ENCODE data around the gene SPACA4. TPM values are rescaled to one million over a fixed set of nuclear protein-coding genes. Genes with fewer than 3 reads are reported as not detected.

SPACA4 gene
- total RNA-seq, 2 donors from 2014 or later = not detected

- no peak for ATAC-seq
- TF ChIP-seq POLR2A (IDR thresholded peaks at IDR 0.05) (no peak), CTCF (IDR thresholded peaks at IDR 0.05) (no peak)
- intact Hi-C loops (cut with DNase I) = no loop called here
- DNase-seq = no peak
- H3K9me3 ChIP-seq = no peaks in the 10 kb centered on the region
- no peaks in the 10 kb centered on the region for H3K27me3 ChIP-seq
- WGBS, 2 donors = 57 to 72% methylated on average over 8 to 12 of the region's 12 CpGs
- H3K4me1 ChIP-seq = peaks cover 37% of the 10 kb centered on the region
- no peak overlapping the region for H3K4me3 ChIP-seq
- peak overlapping the region in 1 of 4 donors; percentile 94 for H3K27ac ChIP-seq
- H3K36me3 ChIP-seq (replicated peaks in 1 of 2; ENCODE audit: insufficient read depth in 1 of 2, low read depth in 2 of 2) = peaks cover 12 to 16% of the 10 kb centered on the region in 2 donors
Measured at GRCh38 chr19:48616491-48617056, 10.0 kb downstream of the SPACA4 start.

GRCh38 chr19:48617146-48617937 is 10.8 kb downstream of the SPACA4 start:
- Histone ChIP-seq H3K27ac (peak overlapping the region in 2 of 4 donors; percentile 5 to 94), H3K4me3 (no peak overlapping the region)
- no peak for ATAC-seq

GRCh38 chr19:48618278-48618915 is 11.9 kb downstream of the SPACA4 start:
- ATAC-seq = no peak
- DNase-seq = no peak
- intact Hi-C loops (cut with DNase I) = no loop called here
- peaks cover 45% of the 10 kb centered on the region for H3K4me1 ChIP-seq
- H3K36me3 ChIP-seq (replicated peaks in 1 of 2; ENCODE audit: insufficient read depth in 1 of 2, low read depth in 2 of 2) = peaks cover 12 to 16% of the 10 kb centered on the region in 2 donors
- H3K27me3 ChIP-seq = no peaks in the 10 kb centered on the region
- H3K27ac ChIP-seq = peak overlapping the region; percentile 86 to 94 (median 88)
- 1% methylated on average over 18 of the region's 18 CpGs for WGBS, 2 donors
- peak overlapping the region; percentile 71 to 81 for H3K4me3 ChIP-seq
- TF ChIP-seq CTCF (IDR thresholded peaks at IDR 0.05) (no peak), POLR2A (IDR thresholded peaks at IDR 0.05) (no peak)
- no peaks in the 10 kb centered on the region for H3K9me3 ChIP-seq

More at GRCh38 chr19:48617146-48617937, 10.8 kb downstream of the SPACA4 start:
- Histone ChIP-seq H3K4me1 (peaks cover 37% of the 10 kb centered on the region), H3K9me3 (no peaks in the 10 kb centered on the region), H3K36me3 (replicated peaks in 1 of 2; ENCODE audit: insufficient read depth in 1 of 2, low read depth in 2 of 2) (peaks cover 12 to 16% of the 10 kb centered on the region in 2 donors), H3K27me3 (no peaks in the 10 kb centered on the region)
- WGBS, 2 donors = 42 to 52% methylated on average over 6 to 18 of the region's 18 CpGs
- peak in 1 of 4 donors; percentile 41 for DNase-seq
- no peak for TF ChIP-seq POLR2A (IDR thresholded peaks at IDR 0.05)
- TF ChIP-seq CTCF (IDR thresholded peaks at IDR 0.05) = no peak
- intact Hi-C loops (cut with DNase I) = no loop called here

GRCh38 chr19:48618916-48619691 is 12.6 kb downstream of the SPACA4 start, which contains the start of the genes RPL18 and SPHK2:
Gene RPL18 (minus strand): TSS chr19:48619178. CDS start chr19:48619143, 35 bp downstream.
Gene SPHK2 (plus strand): TSS chr19:48619506. CDS start chr19:48620515, 1,009 bp downstream.
- Histone ChIP-seq H3K4me1 (peaks cover 50% of the 10 kb centered on the region), H3K36me3 (replicated peaks in 1 of 2; ENCODE audit: insufficient read depth in 1 of 2, low read depth in 2 of 2) (peaks cover 12 to 16% of the 10 kb centered on the region in 2 donors), H3K9me3 (no peaks in the 10 kb centered on the region), H3K27me3 (no peaks in the 10 kb centered on the region), H3K27ac (peak within 1 kb of the TSS; percentile 86 to 94 (median 88)), H3K4me3 (peak within 1 kb of the TSS; percentile 71 to 81)
- TF ChIP-seq CTCF (IDR thresholded peaks at IDR 0.05) (peak in 1 of 7 experiments; percentile 4), POLR2A (IDR thresholded peaks at IDR 0.05) (peak; percentile 85 to 96 (median 92))
- intact Hi-C loops (cut with DNase I) = no loop called here
- 0% methylated on average over 16 to 69 of the region's 69 CpGs for WGBS, 2 donors
- DNase-seq (peak; percentile 98 to 100 (median 98)), ATAC-seq (peak; percentile 91)

All from body of pancreas (tissue), 4 donors.